H9 (cell line): ENCODE data around the gene PCDHAC2. TPM values are rescaled to one million over a fixed set of nuclear protein-coding genes. Genes with fewer than 3 reads are reported as not detected.

Source experiments
- DNase-seq: peaks from one replicate; pipeline ENCODE4 v3.0.0-alpha.2; 2017
- H2AFZ ChIP-seq: one replicate; pipeline ENCODE4 v1.6.1; 2013; ENCODE audit warnings: mild to moderate bottlenecking, low read length, control low read depth, moderate library complexity
- H2AK5ac ChIP-seq: 2 replicates; pipeline ENCODE4 v1.6.1; 2013; ENCODE audit warnings: low read length, control low read depth, mixed read lengths; ENCODE audit not compliant: insufficient read length
- H2BK120ac ChIP-seq: one replicate; pipeline ENCODE4 v1.6.1; 2013; ENCODE audit warnings: low read depth, mild to moderate bottlenecking, low read length, control low read depth, inconsistent platforms; ENCODE audit not compliant: poor library complexity, severe bottlenecking
- H2BK12ac ChIP-seq: 2 replicates; pipeline ENCODE4 v1.6.1; 2013; ENCODE audit warnings: low read length, control low read depth, mixed read lengths, low read depth; ENCODE audit not compliant: insufficient read length
- H2BK15ac ChIP-seq: 2 replicates; pipeline ENCODE4 v1.6.1; 2013; ENCODE audit warnings: low read depth, low read length, control low read depth
- H2BK20ac ChIP-seq: one replicate; pipeline ENCODE4 v1.6.1; 2013; ENCODE audit warnings: low read depth, mild to moderate bottlenecking, low read length, control low read depth, inconsistent platforms; ENCODE audit not compliant: poor library complexity, severe bottlenecking
- H2BK5ac ChIP-seq: 2 replicates; pipeline ENCODE4 v1.6.1; 2013; ENCODE audit warnings: low read length, control low read depth, mixed read lengths; ENCODE audit not compliant: insufficient read length
- H3K14ac ChIP-seq: 2 replicates; pipeline ENCODE4 v1.6.1; 2013; ENCODE audit warnings: low read length, control low read depth; ENCODE audit not compliant: insufficient read depth
- H3K18ac ChIP-seq: 2 replicates; pipeline ENCODE4 v1.6.1; 2013; ENCODE audit warnings: low read depth, mild to moderate bottlenecking, mixed read lengths, low read length, control low read depth; ENCODE audit not compliant: insufficient read length
- H3K23ac ChIP-seq: 2 replicates; pipeline ENCODE4 v1.6.1; 2013; ENCODE audit warnings: low read length, control low read depth, mixed read lengths, low read depth; ENCODE audit not compliant: insufficient read length
- H3K23me2 ChIP-seq: 2 replicates; pipeline ENCODE4 v1.6.1; 2013; ENCODE audit warnings: low read depth, mild to moderate bottlenecking, mixed read lengths, low read length, control low read depth; ENCODE audit not compliant: insufficient read length, poor library complexity, severe bottlenecking
- H3K27ac ChIP-seq: 2 replicates; pipeline ENCODE4 v1.5.1; 2013; ENCODE audit warnings: low read length, control low read depth, mixed read lengths, low read depth; ENCODE audit not compliant: insufficient read length
- H3K27me3 ChIP-seq: 2 replicates; pipeline ENCODE4 v1.6.1; 2013; ENCODE audit warnings: low read length, control low read depth, inconsistent platforms; ENCODE audit not compliant: insufficient read depth
- H3K4ac ChIP-seq: 2 replicates; pipeline ENCODE4 v1.6.1; 2013; ENCODE audit warnings: low read depth, mild to moderate bottlenecking, control low read depth, inconsistent platforms, low read length, moderate library complexity
- H3K4me1 ChIP-seq: 2 replicates; pipeline ENCODE4 v1.6.1; 2013; ENCODE audit warnings: low read length, control low read depth, inconsistent platforms; ENCODE audit not compliant: insufficient read depth
- H3K4me2 ChIP-seq: 2 replicates; pipeline ENCODE4 v1.6.1; 2013; ENCODE audit warnings: low read length, control low read depth, mixed read lengths; ENCODE audit not compliant: insufficient read length, insufficient read depth
- H3K56ac ChIP-seq: 2 replicates; pipeline ENCODE4 v1.6.1; 2013; ENCODE audit warnings: low read depth, mild to moderate bottlenecking, mixed read lengths, low read length, control low read depth; ENCODE audit not compliant: insufficient read length
- H3K79me1 ChIP-seq: 2 replicates; pipeline ENCODE4 v1.6.1; 2013; ENCODE audit warnings: low read depth, mild to moderate bottlenecking, moderate library complexity, low read length, control low read depth, inconsistent platforms; ENCODE audit not compliant: insufficient read depth, poor library complexity, severe bottlenecking
- H3K79me2 ChIP-seq: 2 replicates; pipeline ENCODE4 v1.6.1; 2013; ENCODE audit warnings: low read length, control low read depth, inconsistent platforms; ENCODE audit not compliant: insufficient read depth
- H3K9ac ChIP-seq: 2 replicates; pipeline ENCODE4 v1.6.1; 2013; ENCODE audit warnings: low read length, control low read depth, mixed read lengths; ENCODE audit not compliant: insufficient read length; ENCODE audit errors: extremely low read depth
- H3K9me3 ChIP-seq: one replicate; pipeline ENCODE4 v1.6.1; 2013; ENCODE audit warnings: low read depth, low read length, inconsistent platforms; ENCODE audit not compliant: control insufficient read depth
- H3T11ph ChIP-seq: one replicate; pipeline ENCODE4 v1.6.1; 2013; ENCODE audit warnings: mild to moderate bottlenecking, low read length, control low read depth, inconsistent platforms
- H4K20me1 ChIP-seq: one replicate; pipeline ENCODE4 v1.6.1; 2013; ENCODE audit not compliant: control insufficient read depth, insufficient read length, insufficient read depth
- H4K5ac ChIP-seq: 2 replicates; pipeline ENCODE4 v1.6.1; 2013; ENCODE audit warnings: low read depth, mild to moderate bottlenecking, mixed read lengths, low read length, control low read depth; ENCODE audit not compliant: insufficient read length
- H4K8ac ChIP-seq: replicated peaks from 2 replicates; pipeline ENCODE4 v1.6.1; 2013; ENCODE audit warnings: low read length, control low read depth, mixed read lengths, low read depth; ENCODE audit not compliant: insufficient read length
- H4K91ac ChIP-seq: 2 replicates; pipeline ENCODE4 v1.6.1; 2013; ENCODE audit warnings: low read depth, mild to moderate bottlenecking, moderate library complexity, mixed read lengths, low read length, control low read depth; ENCODE audit not compliant: insufficient read length
- H3K27ac Mint-ChIP-seq, 3 experiments: 2 replicates in 2 of 3; 3 replicates in 1 of 3; pipeline ENCODE4 v1.8.0; 2020 to 2021; ENCODE audit warnings: mixed read lengths in 3 of 3, mild to moderate bottlenecking in 1 of 3, moderate library complexity in 1 of 3
- H3K27me3 Mint-ChIP-seq: 2 replicates; pipeline ENCODE4 v1.8.0; 2021; ENCODE audit warnings: low read depth, mild to moderate bottlenecking, moderate library complexity, mixed read lengths
- H3K36me3 Mint-ChIP-seq, 3 experiments: 2 replicates in 2 of 3; 3 replicates in 1 of 3; pipeline ENCODE4 v1.8.0; 2020 to 2021; ENCODE audit warnings: low read depth in 3 of 3, mixed read lengths in 3 of 3; ENCODE audit not compliant: insufficient read depth in 1 of 3
- H3K4me1 Mint-ChIP-seq, 2 experiments: 2 replicates each; pipeline ENCODE4 v1.8.0; 2020; ENCODE audit warnings: mixed read lengths in 2 of 2
- H3K4me3 Mint-ChIP-seq, 2 experiments: 2 replicates in 1 of 2; 3 replicates in 1 of 2; pipeline ENCODE4 v1.8.0; 2020 to 2021; ENCODE audit warnings: mild to moderate bottlenecking in 2 of 2, mixed read lengths in 2 of 2, moderate library complexity in 1 of 2
- H3K9me3 Mint-ChIP-seq, 2 experiments: 2 replicates in 1 of 2; 3 replicates in 1 of 2; pipeline ENCODE4 v1.8.0; 2020; ENCODE audit warnings: mild to moderate bottlenecking in 2 of 2, mixed read lengths in 2 of 2, moderate library complexity in 1 of 2
- CTCF ChIP-seq: fragments of 200-600 bp; sonication (generic); conservative IDR thresholded peaks from 3 replicates; pipeline ENCODE4 v1.8.0; 2021; ENCODE audit warnings: antibody characterized with exemption, mild to moderate bottlenecking
- WGBS: extraction: QIAGEN DNeasy Blood & Tissue Kit; methylation state at CpG from one replicate; pipeline ENCODE4 v1.1.7; 2013; ENCODE audit warnings: missing lambda C conversion rate, low lambda C conversion rate, mixed read lengths; ENCODE audit not compliant: insufficient read length; ENCODE audit errors: extremely low coverage; 5-methylcytosine and 5-hydroxymethylcytosine counted together
- total RNA-seq: library from RNA; stranded (reverse); gene quantifications from 2 replicates; pipeline ENCODE4 v1.2.1, GENCODE V29; 2021

Gene PCDHAC2
- total RNA-seq, 1 experiment from 2014 or later: 4.8 TPM

DNA sequence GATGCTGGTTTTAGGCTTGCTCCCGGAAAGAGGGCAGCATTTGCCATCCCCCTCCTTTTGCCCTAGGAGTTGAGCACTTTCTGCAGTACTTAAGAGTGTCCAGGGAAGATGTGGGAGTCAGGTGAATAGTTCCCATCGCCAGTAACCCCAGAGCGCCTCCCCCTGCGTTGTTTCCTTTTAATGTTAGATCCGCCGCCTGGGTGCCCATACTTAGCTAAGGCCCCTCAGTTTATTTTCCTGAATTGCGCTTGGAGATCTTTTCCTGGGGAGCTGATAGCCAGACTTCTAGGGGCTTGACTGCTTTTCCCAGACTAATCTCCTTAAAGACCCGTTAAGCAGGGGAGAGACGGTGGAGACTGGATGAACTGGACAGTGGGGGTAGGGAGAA, 377 bp upstream of the PCDHAC2 start:
- Histone ChIP-seq H4K8ac (no peak overlapping the region), H2BK15ac (no peak overlapping the region), H3K9ac (peak overlapping the region; percentile 44), H2BK12ac (no peak overlapping the region), H3K23ac (no peak overlapping the region), H3K14ac (no peak overlapping the region), H4K20me1 (peaks cover 2% of the 10 kb centered on the region), H3T11ph (no peak overlapping the region), H2BK120ac (no peak overlapping the region), H3K4me1 (peaks cover 3% of the 10 kb centered on the region; the same call in 1 of the 2 replicates), H3K4ac (no peak overlapping the region), H3K23me2 (peaks cover 14% of the 10 kb centered on the region), H3K79me1 (no peaks in the 10 kb centered on the region), H3K27ac (no peak overlapping the region), H3K56ac (no peak overlapping the region), H3K27me3 (peaks cover 6% of the 10 kb centered on the region; the same call in 1 of the 2 replicates), H3K4me2 (peak overlapping the region; percentile 54), H3K9me3 (no peaks in the 10 kb centered on the region), H3K79me2 (no peaks in the 10 kb centered on the region), H2AK5ac (no peak overlapping the region), H2BK5ac (no peak overlapping the region), H2AFZ (no peak overlapping the region), H3K18ac (no peak overlapping the region), H4K5ac (no peak overlapping the region), H2BK20ac (no peak overlapping the region), H4K91ac (no peak overlapping the region)
- Mint-ChIP-seq H3K4me3 (peak overlapping the region; percentile 82 to 94), H3K9me3 (no peaks in the 10 kb centered on the region), H3K27ac (peak overlapping the region in 2 of 3 experiments; percentile 52 to 54; a peak in 2 of 7 replicates), H3K27me3 (peaks cover 41% of the 10 kb centered on the region), H3K4me1 (peaks cover 36 to 41% of the 10 kb centered on the region in 2 experiments), H3K36me3 (peaks cover 0 to 4% (median 2%) of the 10 kb centered on the region in 3 experiments; a peak in 3 of 7 replicates)
- TF ChIP-seq CTCF: no peak
- no peak for DNase-seq
- WGBS: no CpG with 5 or more reads among the region's 9 CpGs
